Endothelial cell of umbilical vein (primary cell): ENCODE measurements around the gene NECTIN2. TPM values are rescaled to one million over a fixed set of nuclear protein-coding genes. Genes with fewer than 3 reads are reported as not detected.

Experiments
- BruUV-seq: library from RNA; stranded (reverse); fragments of 400-500 nt; replicated peaks from 2 replicates; lab custom pipeline; 2021; lab: Mats Ljungman, UMichigan
- CTCF ChIA-PET: fragments of 300-600, 350-600 bp; sonication (Branson Sonifier 250); formaldehyde crosslinking; loops from one replicate; lab custom pipeline; 2021; ENCODE audit warnings: antibody characterized with exemption, inconsistent platforms; lab: Charles Lee
- POLR2A ChIA-PET: fragments of 300-600, 350-600 bp; sonication (Branson Sonifier 250); formaldehyde crosslinking; loops from one replicate; lab custom pipeline; 2021; ENCODE audit warnings: antibody characterized with exemption, inconsistent platforms; lab: Charles Lee
- DNase-seq: peaks from one replicate; pipeline ENCODE4 v3.0.0-alpha.2; 2011; ENCODE audit warnings: low read depth, low spot score
- FAIRE-seq: peaks from 2 replicates; lab custom pipeline; 2011; peaks lifted over from hg19 to GRCh38; lab: Jason Lieb, UNC
- H2AFZ ChIP-seq: 2 replicates; pipeline ENCODE4 v1.6.0; 2012; ENCODE audit warnings: low read depth, low read length, control low read depth, inconsistent platforms
- H3K27ac ChIP-seq: 2 replicates; pipeline ENCODE4 v1.5.1; 2011; ENCODE audit warnings: low read depth, mild to moderate bottlenecking, control low read depth, low read length, moderate library complexity; ENCODE audit not compliant: insufficient read depth
- H3K27me3 ChIP-seq, 2 experiments: 2 replicates each; pipeline versions ENCODE4 v1.6.0 to v1.6.1; 2011; ENCODE audit warnings: low read length in 2 of 2, mixed read lengths in 1 of 2; ENCODE audit not compliant: control insufficient read depth in 2 of 2, insufficient read depth in 2 of 2
- H3K36me3 ChIP-seq, 2 experiments: 2 replicates in 1 of 2; 3 replicates in 1 of 2; pipeline ENCODE4 v1.5.1; 2011; ENCODE audit warnings: low read length in 2 of 2, mild to moderate bottlenecking in 1 of 2, moderate library complexity in 1 of 2; ENCODE audit not compliant: control insufficient read depth in 2 of 2, insufficient read depth in 2 of 2; ENCODE audit errors: extremely low read depth in 1 of 2
- H3K4me1 ChIP-seq: 3 replicates; pipeline ENCODE4 v1.5.1; 2011; ENCODE audit warnings: mild to moderate bottlenecking, low read length; ENCODE audit not compliant: control insufficient read depth, insufficient read depth; ENCODE audit errors: extremely low read depth
- H3K4me2 ChIP-seq: 2 replicates; pipeline ENCODE4 v1.6.1; 2011; ENCODE audit warnings: low read length, control low read depth, mixed read lengths; ENCODE audit not compliant: insufficient read depth
- H3K4me3 ChIP-seq, 3 experiments: fragments of 200-600 bp in 1 of 3; sonication (generic), shearing (Covaris generic) in 1 of 3; replicated peaks in 1 of 3; 2 replicates each; pipeline ENCODE4 v1.5.1; 2011 to 2016; ENCODE audit warnings: control low read depth in 3 of 3, low read length in 3 of 3, mild to moderate bottlenecking in 2 of 3, inconsistent platforms in 1 of 3, low read depth in 1 of 3, moderate library complexity in 1 of 3; ENCODE audit not compliant: insufficient read depth in 1 of 3
- H3K79me2 ChIP-seq: 2 replicates; pipeline ENCODE4 v1.6.0; 2012; ENCODE audit warnings: low read length, inconsistent platforms; ENCODE audit not compliant: control insufficient read depth, insufficient read depth
- H3K9ac ChIP-seq: replicated peaks from 2 replicates; pipeline ENCODE3; 2011; ENCODE audit warnings: low read length, control low read depth; ENCODE audit not compliant: insufficient read depth; ENCODE audit errors: extremely low read depth
- H3K9me1 ChIP-seq: replicated peaks from 3 replicates; pipeline ENCODE4 v1.6.0; 2011; ENCODE audit warnings: mild to moderate bottlenecking, low read length; ENCODE audit not compliant: control insufficient read depth, insufficient read depth; ENCODE audit errors: extremely low read depth
- H3K9me3 ChIP-seq: replicated peaks from 2 replicates; pipeline ENCODE4 v1.5.1; 2012; ENCODE audit warnings: low read length, inconsistent platforms; ENCODE audit not compliant: control insufficient read depth, insufficient read depth
- H4K20me1 ChIP-seq: replicated peaks from 2 replicates; pipeline ENCODE3; 2011; ENCODE audit warnings: mild to moderate bottlenecking, low read length; ENCODE audit not compliant: control insufficient read depth, insufficient read depth; ENCODE audit errors: extremely low read depth
- EZH2 ChIP-seq: IDR thresholded peaks from 2 replicates; pipeline ENCODE4 v1.6.1; 2012; ENCODE audit warnings: borderline replicate concordance, low read depth, mild to moderate bottlenecking, moderate library complexity, low read length, inconsistent platforms; ENCODE audit not compliant: severe bottlenecking
- FOS ChIP-seq: IDR thresholded peaks from 2 replicates; pipeline ENCODE4 v1.6.1; 2011; ENCODE audit warnings: mild to moderate bottlenecking, low read length, moderate library complexity, borderline replicate concordance; ENCODE audit not compliant: insufficient read depth
- GATA2 ChIP-seq: IDR thresholded peaks from 2 replicates; pipeline ENCODE4 v1.7.0; 2011; ENCODE audit warnings: low read depth, mild to moderate bottlenecking, moderate library complexity, mixed read lengths, low read length; ENCODE audit not compliant: insufficient read length, insufficient read depth
- JUN ChIP-seq: IDR thresholded peaks from 2 replicates; pipeline ENCODE4 v1.6.1; 2011; ENCODE audit warnings: borderline replicate concordance, low read depth; ENCODE audit not compliant: insufficient read length, insufficient read depth
- MYC ChIP-seq: IDR thresholded peaks from one replicate; pipeline ENCODE4 v1.6.1; 2011; ENCODE audit warnings: mild to moderate bottlenecking, low read depth, low read length
- POLR2A ChIP-seq: IDR thresholded peaks from 2 replicates; pipeline ENCODE4 v1.6.1; 2012; ENCODE audit warnings: low read depth, mild to moderate bottlenecking, control low read depth, low read length
- POLR2AphosphoS5 ChIP-seq: IDR thresholded peaks from 2 replicates; pipeline ENCODE4 v1.6.1; 2012; ENCODE audit warnings: low read depth, mild to moderate bottlenecking, control low read depth, low read length, moderate library complexity; ENCODE audit not compliant: insufficient read depth
- dilution Hi-C: fragments of 300-500 bp; cut with MboI; formaldehyde crosslinking; loops from one replicate; pipeline ENCODE4 v1.15.0; 2019; ENCODE audit warnings: low sequenced_read_pairs; ENCODE audit not compliant: extremely low pct_ligation_motif_present
- intact Hi-C: fragments of 100-400 bp; cut with micrococcal nuclease; formaldehyde crosslinking; loops from one replicate; pipeline ENCODE4 v1.10.0; 2022
- polyA plus RNA-seq, 4 experiments: library from polyadenylated mRNA; depleted of rRNA in 3 of 4; stranded (reverse) in 3 of 4; unstranded in 1 of 4; fragments of >200 nt; gene quantifications; 2 replicates each; pipeline versions ENCODE4 v1.2.1 to v1.2.3, GENCODE V29; 2011 to 2012; ENCODE audit warnings: missing spikeins in 1 of 4
- total RNA-seq: library from RNA; stranded (reverse); gene quantifications from 2 replicates; pipeline ENCODE4 v1.2.3, GENCODE V29; 2021
- TF ChIP-seq, protein P1 (sequence below), 2 donors: IDR thresholded peaks; 1 replicate in 1 of 2; 2 replicates in 1 of 2; pipeline ENCODE4 v1.5.1; 2011; ENCODE audit warnings: low read length in 2 of 2, mild to moderate bottlenecking in 2 of 2, moderate library complexity in 2 of 2, control low read depth in 1 of 2, inconsistent platforms in 1 of 2, low read depth in 1 of 2; ENCODE audit not compliant: insufficient read depth in 1 of 2; ENCODE audit errors: extremely low read depth in 1 of 2
- TF ChIP-seq, protein P2 (sequence below): IDR thresholded peaks from 2 replicates; pipeline ENCODE4 v1.6.1; 2011; ENCODE audit not compliant: insufficient read depth, insufficient read length

NECTIN2 gene
- total and polyA plus RNA-seq, 2 donors (not counting 3 experiments of a cell fraction or from before 2014, with no cell fraction given) = 211 to 238 TPM

DNA sequence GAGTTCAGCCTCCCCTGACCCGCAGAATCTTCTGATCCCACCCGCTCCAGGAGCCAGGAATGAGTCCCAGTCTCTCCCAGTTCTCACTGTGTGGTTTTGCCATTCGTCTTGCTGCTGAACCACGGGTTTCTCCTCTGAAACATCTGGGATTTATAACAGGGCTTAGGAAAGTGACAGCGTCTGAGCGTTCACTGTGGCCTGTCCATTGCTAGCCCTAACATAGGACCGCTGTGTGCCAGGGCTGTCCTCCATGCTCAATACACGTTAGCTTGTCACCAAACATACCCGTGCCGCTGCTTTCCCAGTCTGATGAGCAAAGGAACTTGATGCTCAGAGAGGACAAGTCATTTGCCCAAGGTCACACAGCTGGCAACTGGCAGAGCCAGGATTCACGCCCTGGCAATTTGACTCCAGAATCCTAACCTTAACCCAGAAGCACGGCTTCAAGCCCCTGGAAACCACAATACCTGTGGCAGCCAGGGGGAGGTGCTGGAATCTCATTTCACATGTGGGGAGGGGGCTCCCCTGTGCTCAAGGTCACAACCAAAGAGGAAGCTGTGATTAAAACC lies 58.4 kb downstream of the NECTIN2 start:
- Histone ChIP-seq H3K9me3 (no peaks in the 10 kb centered on the region), H3K4me2 (no peak overlapping the region), H3K9me1 (no peaks in the 10 kb centered on the region), H3K9ac (no peak overlapping the region), H4K20me1 (no peaks in the 10 kb centered on the region), H2AFZ (no peak overlapping the region), H3K4me1 (peaks cover 5% of the 10 kb centered on the region), H3K79me2 (no peaks in the 10 kb centered on the region), H3K27ac (no peak overlapping the region), H3K27me3 (peaks cover 9 to 11% of the 10 kb centered on the region in 2 experiments), H3K36me3 (peaks cover 0 to 6% of the 10 kb centered on the region in 2 experiments), H3K4me3 (no peak overlapping the region)
- no TSS peak for BruUV-seq
- no peak for DNase-seq
- POLR2A ChIA-PET = no interaction called here
- dilution Hi-C loops (no loop called here), intact Hi-C loops (no loop called here)
- no peak for FAIRE-seq
- TF ChIP-seq, protein P1, sequence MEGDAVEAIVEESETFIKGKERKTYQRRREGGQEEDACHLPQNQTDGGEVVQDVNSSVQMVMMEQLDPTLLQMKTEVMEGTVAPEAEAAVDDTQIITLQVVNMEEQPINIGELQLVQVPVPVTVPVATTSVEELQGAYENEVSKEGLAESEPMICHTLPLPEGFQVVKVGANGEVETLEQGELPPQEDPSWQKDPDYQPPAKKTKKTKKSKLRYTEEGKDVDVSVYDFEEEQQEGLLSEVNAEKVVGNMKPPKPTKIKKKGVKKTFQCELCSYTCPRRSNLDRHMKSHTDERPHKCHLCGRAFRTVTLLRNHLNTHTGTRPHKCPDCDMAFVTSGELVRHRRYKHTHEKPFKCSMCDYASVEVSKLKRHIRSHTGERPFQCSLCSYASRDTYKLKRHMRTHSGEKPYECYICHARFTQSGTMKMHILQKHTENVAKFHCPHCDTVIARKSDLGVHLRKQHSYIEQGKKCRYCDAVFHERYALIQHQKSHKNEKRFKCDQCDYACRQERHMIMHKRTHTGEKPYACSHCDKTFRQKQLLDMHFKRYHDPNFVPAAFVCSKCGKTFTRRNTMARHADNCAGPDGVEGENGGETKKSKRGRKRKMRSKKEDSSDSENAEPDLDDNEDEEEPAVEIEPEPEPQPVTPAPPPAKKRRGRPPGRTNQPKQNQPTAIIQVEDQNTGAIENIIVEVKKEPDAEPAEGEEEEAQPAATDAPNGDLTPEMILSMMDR (IDR thresholded peaks at IDR 0.05; ENCODE audit: extremely low read depth in 1 of 2, insufficient read depth in 1 of 2, low read depth in 1 of 2, low read length in 2 of 2) = peak; percentile 11 to 13
- no peak for TF ChIP-seq EZH2
- CTCF ChIA-PET = interaction anchor here (1.0 to 5.1 kb wide), 7 partner anchors 8 to 155 kb away, joined by 3 to 62 read pairs (median 7); partner anchors contain the start of genes APOC1, CLPTM1 and TOMM40

DNA sequence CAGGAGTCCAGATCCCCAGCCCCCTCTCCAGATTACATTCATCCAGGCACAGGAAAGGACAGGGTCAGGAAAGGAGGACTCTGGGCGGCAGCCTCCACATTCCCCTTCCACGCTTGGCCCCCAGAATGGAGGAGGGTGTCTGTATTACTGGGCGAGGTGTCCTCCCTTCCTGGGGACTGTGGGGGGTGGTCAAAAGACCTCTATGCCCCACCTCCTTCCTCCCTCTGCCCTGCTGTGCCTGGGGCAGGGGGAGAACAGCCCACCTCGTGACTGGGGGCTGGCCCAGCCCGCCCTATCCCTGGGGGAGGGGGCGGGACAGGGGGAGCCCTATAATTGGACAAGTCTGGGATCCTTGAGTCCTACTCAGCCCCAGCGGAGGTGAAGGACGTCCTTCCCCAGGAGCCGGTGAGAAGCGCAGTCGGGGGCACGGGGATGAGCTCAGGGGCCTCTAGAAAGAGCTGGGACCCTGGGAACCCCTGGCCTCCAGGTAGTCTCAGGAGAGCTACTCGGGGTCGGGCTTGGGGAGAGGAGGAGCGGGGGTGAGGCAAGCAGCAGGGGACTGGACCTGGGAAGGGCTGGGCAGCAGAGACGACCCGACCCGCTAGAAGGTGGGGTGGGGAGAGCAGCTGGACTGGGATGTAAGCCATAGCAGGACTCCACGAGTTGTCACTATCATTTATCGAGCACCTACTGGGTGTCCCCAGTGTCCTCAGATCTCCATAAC lies 59.5 kb downstream of the NECTIN2 start, which contains the start of gene APOE:
Gene APOE (plus strand): TSS at position 360 of the 724 bp plus-strand sequence. CDS start 829 bp downstream, outside the sequence.
- no TSS peak for BruUV-seq
- Histone ChIP-seq H3K4me3 (no peak within 1 kb of the TSS), H3K4me1 (peaks cover 5% of the 10 kb centered on the region), H2AFZ (peak within 1 kb of the TSS; percentile 73), H3K79me2 (no peaks in the 10 kb centered on the region), H3K9me3 (no peaks in the 10 kb centered on the region), H3K9ac (no peak within 1 kb of the TSS), H3K9me1 (no peaks in the 10 kb centered on the region), H3K4me2 (peak within 1 kb of the TSS; percentile 38), H4K20me1 (no peaks in the 10 kb centered on the region), H3K27ac (no peak within 1 kb of the TSS), H3K36me3 (no peaks in the 10 kb centered on the region), H3K27me3 (peaks cover 9 to 11% of the 10 kb centered on the region in 2 experiments)
- POLR2A ChIA-PET = interaction anchor here (0.6 kb wide), 2 partner anchors 87 to 882 kb away, joined by 4 to 5 read pairs; no protein-coding TSS in a partner anchor
- TF ChIP-seq FOS (no peak), POLR2AphosphoS5 (no peak), JUN (no peak), POLR2A (no peak), GATA2 (no peak), MYC (no peak), EZH2 (no peak)
- TF ChIP-seq, protein P1 (IDR thresholded peaks at IDR 0.05; ENCODE audit: extremely low read depth in 1 of 2, insufficient read depth in 1 of 2, low read depth in 1 of 2, low read length in 2 of 2) = no peak
- TF ChIP-seq, protein P2, sequence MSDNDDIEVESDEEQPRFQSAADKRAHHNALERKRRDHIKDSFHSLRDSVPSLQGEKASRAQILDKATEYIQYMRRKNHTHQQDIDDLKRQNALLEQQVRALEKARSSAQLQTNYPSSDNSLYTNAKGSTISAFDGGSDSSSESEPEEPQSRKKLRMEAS = no peak
- dilution Hi-C loops (no loop called here), intact Hi-C loops (no loop called here)
- no peak for FAIRE-seq
- CTCF ChIA-PET = interaction anchor here (0.6 to 5.1 kb wide), 9 partner anchors 9 to 182 kb away, joined by 3 to 62 read pairs (median 3); partner anchors contain the start of gene APOC1
- DNase-seq = no peak
